Parathyroid adenoma (tissue), 2 donors: ENCODE results near the gene CCDC122.

Experiments used
- H2AFZ ChIP-seq: fragments of 300-600 bp; sonication (generic); one replicate; pipeline ENCODE4 v1.7.0; 2017; ENCODE audit warnings: antibody characterized with exemption, mild to moderate bottlenecking
- H3K27ac ChIP-seq: fragments of 300-600 bp; sonication (generic); one replicate; pipeline ENCODE4 v1.7.0; 2017
- H3K27me3 ChIP-seq: fragments of 300-600 bp; sonication (generic); one replicate; pipeline ENCODE4 v1.7.0; 2017; ENCODE audit warnings: low read length; ENCODE audit not compliant: control insufficient read depth, insufficient read depth
- H3K36me3 ChIP-seq: fragments of 300-600 bp; sonication (generic); one replicate; pipeline ENCODE4 v1.7.0; 2017; ENCODE audit warnings: low read length; ENCODE audit not compliant: control insufficient read depth, insufficient read depth
- H3K4me1 ChIP-seq: fragments of 300-600 bp; sonication (generic); one replicate; pipeline ENCODE4 v1.7.0; 2017; ENCODE audit warnings: control low read depth
- H3K4me2 ChIP-seq: fragments of 300-600 bp; sonication (generic); one replicate; pipeline ENCODE4 v1.7.0; 2017; ENCODE audit warnings: low read length
- H3K4me3 ChIP-seq: fragments of 300-600 bp; sonication (generic); one replicate; pipeline ENCODE4 v1.7.0; 2017; ENCODE audit warnings: low read depth, low read length
- H3K79me2 ChIP-seq: fragments of 300-600 bp; sonication (generic); one replicate; pipeline ENCODE4 v1.7.0; 2017; ENCODE audit warnings: control low read depth
- H3K9ac ChIP-seq: fragments of 300-600 bp; sonication (generic); one replicate; pipeline ENCODE4 v1.7.0; 2017; ENCODE audit warnings: mild to moderate bottlenecking
- H3K9me3 ChIP-seq: fragments of 300-600 bp; sonication (generic); one replicate; pipeline ENCODE4 v1.7.0; 2017; ENCODE audit warnings: low read length; ENCODE audit not compliant: control insufficient read depth
- TF ChIP-seq, protein P1 (sequence below): fragments of 300-600 bp; sonication (generic); IDR thresholded peaks from one replicate; pipeline ENCODE4 v1.7.0; 2017; ENCODE audit warnings: antibody characterized with exemption, mild to moderate bottlenecking
- donor health status: primary hyperparathyroidism.

Gene CCDC122

DNA sequence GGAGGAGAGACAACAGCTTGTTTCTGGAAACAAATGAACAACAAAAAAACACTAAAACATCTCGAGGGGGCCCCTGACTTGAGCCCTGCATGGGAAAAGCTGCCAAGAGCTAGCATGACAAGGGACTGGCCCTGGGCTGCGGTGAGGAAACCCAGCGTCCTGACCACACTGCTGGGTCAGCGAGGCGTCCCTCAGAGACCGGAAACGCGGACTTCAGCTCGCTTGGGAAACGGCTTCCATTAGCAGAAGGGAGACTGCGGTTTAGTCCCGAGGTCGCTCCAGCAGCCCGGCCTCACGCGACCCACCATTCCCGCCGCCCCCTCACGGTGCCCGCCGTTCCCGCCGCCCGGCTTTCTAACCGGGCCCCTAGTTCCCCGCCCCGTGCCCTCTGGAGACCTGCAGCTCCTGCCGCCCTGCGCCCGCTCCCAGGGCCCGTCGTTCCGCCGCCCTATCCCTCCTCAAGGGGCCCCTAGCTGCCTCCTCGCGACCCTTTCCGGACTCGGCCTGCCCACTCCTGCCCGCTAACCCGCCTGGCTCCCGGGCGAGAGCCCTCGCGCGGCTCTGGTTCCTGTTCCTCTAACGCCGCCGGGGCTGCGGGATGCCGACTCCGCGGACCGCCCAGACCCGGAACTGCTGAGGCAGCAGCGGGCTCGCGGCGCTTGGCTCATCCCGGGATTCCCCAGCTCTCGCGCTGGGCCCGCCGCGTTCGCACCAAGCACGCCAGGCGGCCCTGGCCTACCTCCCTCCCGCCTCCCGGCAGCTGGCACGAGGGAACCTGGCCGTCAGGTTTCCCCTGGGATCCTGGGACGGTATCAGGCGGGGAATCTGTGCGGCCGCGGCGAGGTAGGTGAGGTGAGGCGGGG lies at the start of gene CCDC122:
TSS of gene CCDC122 (minus strand) at position 849 of the 863 bp plus-strand sequence. CDS start 10,364 bp downstream, outside the sequence.
- Histone ChIP-seq H3K36me3 (no peaks in the 10 kb centered on the region), H3K9me3 (no peaks in the 10 kb centered on the region), H3K27ac (peak within 1 kb of the TSS; percentile 98), H3K4me3 (peak within 1 kb of the TSS; percentile 72), H3K4me2 (peak within 1 kb of the TSS; percentile 54), H3K9ac (peak within 1 kb of the TSS; percentile 94), H3K27me3 (no peaks in the 10 kb centered on the region), H3K4me1 (peaks cover 4% of the 10 kb centered on the region), H2AFZ (peak within 1 kb of the TSS; percentile 97), H3K79me2 (no peaks in the 10 kb centered on the region)
- TF ChIP-seq, protein P1, sequence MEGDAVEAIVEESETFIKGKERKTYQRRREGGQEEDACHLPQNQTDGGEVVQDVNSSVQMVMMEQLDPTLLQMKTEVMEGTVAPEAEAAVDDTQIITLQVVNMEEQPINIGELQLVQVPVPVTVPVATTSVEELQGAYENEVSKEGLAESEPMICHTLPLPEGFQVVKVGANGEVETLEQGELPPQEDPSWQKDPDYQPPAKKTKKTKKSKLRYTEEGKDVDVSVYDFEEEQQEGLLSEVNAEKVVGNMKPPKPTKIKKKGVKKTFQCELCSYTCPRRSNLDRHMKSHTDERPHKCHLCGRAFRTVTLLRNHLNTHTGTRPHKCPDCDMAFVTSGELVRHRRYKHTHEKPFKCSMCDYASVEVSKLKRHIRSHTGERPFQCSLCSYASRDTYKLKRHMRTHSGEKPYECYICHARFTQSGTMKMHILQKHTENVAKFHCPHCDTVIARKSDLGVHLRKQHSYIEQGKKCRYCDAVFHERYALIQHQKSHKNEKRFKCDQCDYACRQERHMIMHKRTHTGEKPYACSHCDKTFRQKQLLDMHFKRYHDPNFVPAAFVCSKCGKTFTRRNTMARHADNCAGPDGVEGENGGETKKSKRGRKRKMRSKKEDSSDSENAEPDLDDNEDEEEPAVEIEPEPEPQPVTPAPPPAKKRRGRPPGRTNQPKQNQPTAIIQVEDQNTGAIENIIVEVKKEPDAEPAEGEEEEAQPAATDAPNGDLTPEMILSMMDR: no peak

DNA sequence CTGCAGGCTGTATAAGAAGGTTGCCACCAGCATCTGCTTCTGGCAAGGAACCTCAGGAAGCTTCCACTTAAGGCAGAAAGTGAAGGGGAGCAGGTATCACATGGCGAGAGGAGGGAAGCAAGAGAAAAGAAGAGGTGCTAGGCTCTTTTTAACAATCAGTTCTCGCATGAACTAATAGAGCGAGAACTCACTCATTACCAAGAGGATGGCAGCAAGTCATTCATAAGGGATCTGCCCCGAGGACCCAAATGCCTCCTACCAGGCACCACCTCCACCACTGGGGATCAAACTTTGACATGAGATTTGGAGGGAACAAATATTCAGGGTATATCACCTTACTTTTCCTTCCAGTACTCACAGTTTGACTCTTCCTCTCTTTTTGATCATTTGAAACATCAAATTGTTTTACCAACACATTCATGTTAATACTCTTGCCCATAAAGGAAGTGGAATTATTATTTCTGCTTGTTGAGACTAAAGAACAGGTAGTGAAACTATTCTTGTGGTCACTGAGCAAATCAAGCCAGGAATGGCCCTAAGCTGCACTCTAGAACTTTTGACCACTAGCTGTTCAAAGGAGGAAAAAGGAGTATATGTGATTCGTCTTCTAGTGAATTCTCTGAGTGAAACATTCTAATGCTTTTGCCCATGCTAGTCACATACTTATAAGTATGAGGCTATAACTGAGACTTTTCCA lies 45.2 kb upstream of the CCDC122 start:
- Histone ChIP-seq H3K4me3 (no peak overlapping the region), H3K27me3 (no peaks in the 10 kb centered on the region), H3K4me2 (no peak overlapping the region), H3K9ac (no peak overlapping the region), H2AFZ (no peak overlapping the region), H3K27ac (no peak overlapping the region), H3K4me1 (no peaks in the 10 kb centered on the region), H3K79me2 (no peaks in the 10 kb centered on the region), H3K9me3 (no peaks in the 10 kb centered on the region), H3K36me3 (no peaks in the 10 kb centered on the region)
- TF ChIP-seq, protein P1: no peak

DNA sequence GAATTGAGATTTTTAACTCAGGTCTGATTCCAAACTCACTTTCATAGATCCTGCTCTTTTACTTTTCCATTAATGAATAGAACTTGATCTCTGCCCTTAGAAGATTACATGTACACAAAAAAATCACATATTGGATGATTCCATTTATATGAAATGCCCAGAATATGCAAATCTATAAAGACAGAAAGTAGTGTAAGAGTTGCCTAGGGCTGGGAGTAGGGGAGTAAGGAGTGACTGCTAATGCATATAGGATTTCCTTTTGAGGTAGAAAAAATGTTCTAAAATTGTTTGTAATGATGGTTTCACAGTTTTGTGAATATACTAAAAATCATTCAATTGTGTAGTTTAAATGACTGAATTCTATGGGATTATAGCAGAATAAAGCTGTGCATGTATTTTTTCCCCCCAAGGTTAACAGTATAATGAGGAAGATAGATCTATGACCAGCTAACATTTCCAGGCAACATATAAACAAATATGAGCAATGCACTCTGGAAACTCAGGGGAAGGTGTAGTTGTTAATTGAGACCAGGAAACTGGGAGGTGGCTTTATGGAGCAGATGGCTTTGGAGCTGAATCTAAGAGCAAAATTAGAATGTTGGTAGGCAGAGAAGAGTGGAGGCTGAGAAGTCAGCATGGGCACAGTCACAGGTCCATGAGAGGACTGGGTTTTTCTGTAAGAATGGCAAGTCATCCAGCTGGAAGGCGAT lies 41.6 kb upstream of the CCDC122 start:
- Histone ChIP-seq H3K9ac (no peak overlapping the region), H3K4me1 (no peaks in the 10 kb centered on the region), H3K79me2 (no peaks in the 10 kb centered on the region), H2AFZ (no peak overlapping the region), H3K4me3 (no peak overlapping the region), H3K27ac (no peak overlapping the region), H3K4me2 (no peak overlapping the region), H3K36me3 (no peaks in the 10 kb centered on the region), H3K9me3 (no peaks in the 10 kb centered on the region), H3K27me3 (no peaks in the 10 kb centered on the region)
- TF ChIP-seq, protein P1: no peak

DNA sequence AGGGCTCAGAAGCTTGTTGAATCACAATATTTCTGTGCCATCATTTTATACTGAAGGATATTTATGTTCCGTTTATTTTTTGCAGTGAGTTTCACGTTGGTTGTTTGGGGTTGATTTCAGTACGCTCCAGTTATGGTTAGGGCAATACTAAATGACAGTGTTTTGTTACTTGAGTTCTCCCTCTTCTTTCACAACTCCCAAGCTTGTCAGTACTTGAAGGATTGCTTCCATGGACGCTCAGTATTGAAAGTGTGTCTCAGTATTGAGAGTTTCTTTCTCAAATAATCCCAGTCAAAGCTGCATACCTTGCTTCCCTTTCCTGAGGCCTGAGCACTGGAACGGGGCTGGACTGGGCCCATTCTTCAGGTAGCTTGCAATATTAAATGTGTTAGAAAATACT lies 39.1 kb upstream of the CCDC122 start:
- H3K9ac ChIP-seq: no peak overlapping the region
- no peak overlapping the region for H2AFZ ChIP-seq
- no peaks in the 10 kb centered on the region for H3K79me2 ChIP-seq
- H3K36me3 ChIP-seq: no peaks in the 10 kb centered on the region
- H3K27ac ChIP-seq: no peak overlapping the region
- no peaks in the 10 kb centered on the region for H3K4me1 ChIP-seq
- TF ChIP-seq, protein P1: no peak
- H3K4me3 ChIP-seq: no peak overlapping the region
- H3K9me3 ChIP-seq: no peaks in the 10 kb centered on the region
- no peaks in the 10 kb centered on the region for H3K27me3 ChIP-seq
- no peak overlapping the region for H3K4me2 ChIP-seq
